Measurements from ENCODE around the gene YY1.
"Not testable (repeated sequence)": the region's sequence is repeated elsewhere in the genome, so short reads cannot be mapped to it uniquely, and the experiment has no call there.

YY1 gene

DNA sequence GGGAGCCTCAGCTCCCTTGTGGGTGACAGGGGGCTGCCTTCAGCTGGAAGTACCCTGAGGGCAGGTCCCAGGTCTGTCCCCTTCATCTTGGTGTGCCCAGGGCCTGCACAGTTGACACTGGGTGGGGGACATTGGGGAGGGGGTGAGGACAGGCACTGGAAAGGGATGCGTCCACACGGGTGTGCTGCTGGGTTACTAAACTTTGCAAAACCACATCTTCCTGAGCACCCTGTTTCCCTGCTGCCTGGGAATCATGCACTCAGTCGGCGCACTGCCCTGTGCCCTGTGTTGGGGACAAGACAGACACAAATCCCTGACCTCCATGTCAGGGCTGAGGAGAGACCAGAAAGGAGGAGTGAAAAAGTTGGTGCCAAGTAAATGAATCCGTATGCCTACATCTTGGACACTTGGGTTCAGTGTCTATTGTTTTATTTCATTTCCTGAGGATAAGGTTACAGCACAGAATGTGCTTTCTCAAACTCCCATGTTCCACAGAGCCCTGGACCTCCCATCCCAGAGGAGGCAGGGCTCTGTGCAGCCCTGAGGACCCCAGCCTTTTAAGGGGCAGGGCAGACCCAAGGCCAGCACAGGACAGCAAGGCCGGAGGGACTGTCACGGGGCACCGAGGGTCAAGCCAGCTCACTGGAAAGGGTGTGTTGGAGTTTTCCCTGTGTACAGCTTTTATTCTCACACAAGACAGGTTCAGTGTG, 70.2 kb downstream of the YY1 start:
- DNase-seq, result no peak
- TF ChIP-seq POLR2A (IDR thresholded peaks at IDR 0.05; ENCODE audit: low read length) (no peak), GATA1 (IDR thresholded peaks at IDR 0.05; ENCODE audit: low read depth, low read length) (no peak)

DNA sequence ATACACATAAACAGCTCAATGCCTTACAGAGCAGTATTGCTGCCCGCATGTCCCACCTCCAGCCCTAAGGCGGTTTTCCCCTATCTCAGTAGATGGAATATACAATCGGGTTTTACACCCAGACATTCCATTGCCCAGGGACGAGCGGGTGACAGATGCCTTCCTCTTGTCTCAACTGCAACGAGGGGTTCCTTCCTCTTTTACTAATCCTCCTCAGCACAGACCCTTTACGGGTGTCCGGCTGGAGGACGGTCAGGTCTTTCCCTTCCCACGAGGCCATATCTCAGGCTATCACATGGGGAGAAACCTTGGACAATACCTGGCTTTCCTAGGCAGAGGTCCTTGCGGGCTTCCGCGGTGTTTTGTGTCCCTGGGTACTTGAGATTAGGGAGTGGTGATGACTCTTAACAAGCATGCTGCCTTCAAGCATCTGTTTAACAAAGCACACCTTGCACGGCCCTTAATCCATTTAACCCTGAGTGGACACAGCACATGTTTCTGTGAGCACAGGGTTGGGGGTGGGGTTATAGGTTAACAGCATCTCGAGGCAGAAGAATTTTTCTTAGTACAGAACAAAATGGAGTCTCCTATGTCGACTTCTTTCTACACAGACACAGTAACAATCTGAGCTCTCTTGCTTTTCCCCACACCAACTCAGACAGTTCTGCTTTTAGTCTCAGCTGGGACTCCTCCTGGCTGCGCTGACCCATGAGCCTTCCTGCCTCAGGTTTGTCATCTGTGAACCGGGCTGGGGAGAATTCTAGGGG, 73.3 kb downstream of the YY1 start:
- DNase-seq, result not testable (repeated sequence)

DNA sequence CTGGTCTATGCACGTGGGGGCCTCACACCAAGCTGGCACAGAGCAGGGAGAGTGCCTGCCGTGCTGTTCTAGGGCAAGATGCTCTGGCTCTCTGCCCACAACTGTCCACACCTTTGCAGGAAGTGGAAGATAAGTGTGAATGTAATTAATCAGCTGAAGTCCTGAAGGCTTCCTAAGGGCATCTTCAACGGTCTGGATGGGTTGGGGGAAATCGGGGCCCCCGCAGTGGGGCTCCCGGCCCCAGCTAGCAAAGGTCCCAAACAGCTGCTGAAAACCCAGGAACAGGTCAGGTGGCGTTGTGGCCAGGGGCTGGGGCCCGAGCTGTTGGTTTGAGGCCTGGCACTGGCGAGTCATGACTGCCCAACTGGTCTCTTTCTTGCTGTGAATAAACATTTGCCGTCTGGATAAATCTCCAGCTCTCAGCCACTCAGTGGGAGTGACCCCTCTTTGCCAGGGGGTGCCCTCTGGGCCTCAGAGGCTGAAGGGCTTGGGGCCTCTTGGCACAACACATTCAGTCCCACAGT, 74.0 kb downstream of the YY1 start:
- DNase-seq, result no peak
- no peak for TF ChIP-seq POLR2A (IDR thresholded peaks at IDR 0.05; ENCODE audit: low read length)
- TF ChIP-seq GATA1 (IDR thresholded peaks at IDR 0.05; ENCODE audit: low read depth, low read length), result no peak

DNA sequence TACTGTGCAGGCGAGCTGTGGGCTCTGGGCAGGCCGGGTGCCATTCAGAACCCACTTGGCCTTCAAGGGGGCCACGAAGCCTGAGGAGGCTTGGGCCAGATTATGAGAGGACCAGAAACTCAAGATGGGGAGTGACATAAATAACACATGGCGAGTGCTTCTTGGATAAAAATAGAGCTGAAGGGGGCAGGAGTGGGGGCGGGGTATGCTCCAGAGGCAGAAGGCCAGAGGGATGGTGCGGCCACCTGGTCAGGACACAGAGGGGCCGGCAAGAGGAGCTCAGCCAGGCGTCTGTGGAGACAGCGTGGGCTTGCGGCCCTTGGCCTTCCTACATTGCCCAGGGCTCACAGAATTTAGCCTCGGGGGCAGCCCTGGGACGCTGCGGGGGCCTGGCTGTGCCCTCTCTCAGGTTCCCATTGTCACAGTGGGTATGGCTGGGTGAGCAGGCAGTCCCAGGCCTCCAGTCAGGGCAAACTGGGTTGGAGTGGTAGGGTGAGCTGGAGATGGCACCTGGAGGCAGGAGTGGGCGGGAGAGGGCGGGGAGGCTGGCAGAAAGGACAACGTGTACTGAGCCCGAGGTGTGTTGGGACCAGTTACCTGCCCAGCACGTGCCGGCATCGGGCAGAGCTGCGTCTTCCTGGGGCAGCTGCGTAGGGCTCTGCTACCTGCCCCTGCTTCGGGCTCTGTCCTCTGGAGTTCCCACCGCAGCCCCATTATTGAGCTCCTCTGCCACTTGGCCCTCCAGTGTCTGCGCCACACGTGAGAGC, 74.7 kb downstream of the YY1 start:
- no peak for TF ChIP-seq POLR2A (IDR thresholded peaks at IDR 0.05; ENCODE audit: low read length)
- TF ChIP-seq GATA1 (IDR thresholded peaks at IDR 0.05; ENCODE audit: low read depth, low read length), result no peak

DNA sequence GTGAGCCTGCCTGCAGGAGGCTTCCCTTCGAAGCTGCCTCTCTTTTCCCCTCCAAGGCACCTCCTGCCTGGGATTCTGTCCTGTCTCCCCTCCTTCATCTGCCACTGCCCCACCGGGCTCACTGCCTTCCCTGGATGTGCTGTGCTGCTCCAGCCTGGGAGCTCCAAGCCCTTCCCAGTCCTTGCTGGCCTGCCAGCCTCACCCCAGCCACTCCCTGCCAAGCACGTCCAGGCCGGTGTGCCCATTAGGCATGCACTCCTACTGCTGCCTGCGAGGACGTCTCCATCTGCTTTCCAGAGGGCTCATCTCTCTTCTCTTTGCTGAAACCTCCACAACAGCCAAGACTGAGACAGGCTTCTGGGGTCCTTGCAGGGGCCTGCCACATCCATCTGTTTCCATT, 75.8 kb downstream of the YY1 start:
- DNase-seq, result no peak
- TF ChIP-seq POLR2A (IDR thresholded peaks at IDR 0.05; ENCODE audit: low read length), result no peak
- TF ChIP-seq GATA1 (IDR thresholded peaks at IDR 0.05; ENCODE audit: low read depth, low read length), result no peak

More for the DNA sequence above, 74.7 kb downstream of the YY1 start:
- no peak for DNase-seq

DNA sequence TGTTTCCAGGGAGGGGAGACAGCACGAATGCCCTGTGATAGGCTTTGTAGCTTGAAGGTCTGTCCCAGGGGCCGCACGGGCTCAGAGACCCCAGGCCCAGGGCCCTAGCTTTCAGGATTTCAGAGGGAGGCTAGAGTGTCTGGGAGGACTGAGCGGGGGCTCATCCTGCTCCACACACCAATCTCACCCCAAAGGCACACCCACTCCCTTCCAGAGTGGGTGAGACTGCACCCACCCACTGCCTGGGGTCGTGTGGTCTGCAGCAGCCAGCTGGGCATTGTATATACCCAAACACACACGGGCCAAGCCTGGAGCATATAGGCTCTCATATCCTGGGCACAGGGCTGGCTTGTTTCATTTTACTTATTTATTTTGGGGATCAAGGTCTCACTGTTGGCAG, 78.4 kb downstream of the YY1 start:
- no peak for TF ChIP-seq POLR2A (IDR thresholded peaks at IDR 0.05; ENCODE audit: low read length)
- no peak for TF ChIP-seq GATA1 (IDR thresholded peaks at IDR 0.05; ENCODE audit: low read depth, low read length)
- DNase-seq, result no peak

DNA sequence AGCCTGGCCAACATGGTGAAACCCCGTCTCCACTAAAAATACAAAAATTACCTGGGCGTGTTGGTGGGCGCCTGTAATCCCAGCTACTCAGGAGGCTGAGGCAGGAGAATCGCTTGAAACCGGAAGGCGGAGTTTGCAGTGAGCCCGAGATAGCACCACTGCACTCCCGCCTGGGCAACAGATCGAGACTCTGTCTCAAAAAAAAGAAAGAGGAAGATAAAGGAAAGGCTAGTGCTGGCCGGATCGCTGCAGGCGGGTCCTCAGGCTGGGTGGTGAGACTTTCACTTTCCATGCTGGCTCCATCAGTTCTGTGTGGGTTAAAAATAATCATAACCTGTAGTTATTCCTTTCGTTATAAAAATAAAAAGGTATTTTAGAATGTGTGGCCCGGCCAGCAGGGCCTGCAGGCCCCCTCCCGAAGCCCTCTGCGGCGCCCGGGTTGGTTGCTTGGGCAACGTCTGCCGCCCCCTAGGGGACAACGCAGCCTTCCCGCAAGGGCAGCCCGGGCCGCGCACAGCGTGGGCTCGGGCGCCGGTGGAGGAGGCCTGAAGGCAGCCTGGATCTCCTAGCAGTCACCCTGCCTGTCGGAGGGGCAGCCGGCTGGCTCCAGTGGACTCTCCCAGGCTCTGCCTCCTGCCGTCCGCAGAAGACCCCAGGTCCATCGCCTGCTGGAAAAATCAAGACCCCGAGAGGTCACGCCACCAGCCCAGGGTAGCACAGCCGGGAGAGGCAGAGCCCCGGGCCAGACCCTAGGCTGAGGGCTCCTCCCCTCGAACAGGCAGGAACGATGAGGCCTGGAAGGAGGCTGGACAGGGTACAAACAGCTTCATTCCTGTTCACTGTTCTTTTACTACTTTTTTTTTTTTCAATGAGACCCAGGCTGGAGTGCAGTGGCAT, 79.2 kb downstream of the YY1 start:
- TF ChIP-seq GATA1 (IDR thresholded peaks at IDR 0.05; ENCODE audit: low read depth, low read length), result no peak
- no peak for TF ChIP-seq POLR2A (IDR thresholded peaks at IDR 0.05; ENCODE audit: low read length)
- peak; percentile 68 to 72 for DNase-seq

DNA sequence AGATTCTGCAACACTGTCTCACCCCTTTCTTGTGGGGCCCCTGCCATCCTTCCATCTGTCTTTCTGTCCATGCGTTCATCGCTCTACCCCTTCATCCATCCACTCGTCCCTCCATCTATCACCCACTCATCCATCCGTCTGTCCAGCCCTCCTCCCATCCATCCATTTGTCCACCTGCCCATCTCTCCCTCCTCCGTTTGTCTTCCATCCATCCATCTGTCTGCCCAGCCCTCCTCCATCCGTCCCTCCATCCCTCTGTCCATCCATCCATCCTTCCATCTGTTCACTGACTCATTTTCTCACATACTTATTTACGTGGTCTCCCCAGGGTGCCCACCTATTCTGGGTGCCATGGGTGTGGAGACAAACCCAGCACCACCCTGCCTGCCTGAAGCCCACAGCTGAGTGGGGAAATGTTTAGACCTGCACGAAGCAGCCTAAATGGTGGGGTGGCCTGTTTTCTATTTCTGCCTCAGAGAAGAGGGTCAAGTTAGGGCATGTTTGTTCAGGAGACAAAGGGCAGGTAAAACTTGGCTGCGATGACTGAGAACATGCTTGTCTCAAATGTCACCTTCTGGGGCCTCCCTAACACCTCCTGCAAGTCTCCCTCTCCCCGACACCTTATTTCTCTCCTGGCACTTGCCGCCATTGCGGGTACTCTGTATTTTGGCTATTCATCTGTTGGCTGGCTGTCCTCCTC, 81.4 kb downstream of the YY1 start:
- no peak for TF ChIP-seq GATA1 (IDR thresholded peaks at IDR 0.05; ENCODE audit: low read depth, low read length)
- no peak for TF ChIP-seq POLR2A (IDR thresholded peaks at IDR 0.05; ENCODE audit: low read length)

DNA sequence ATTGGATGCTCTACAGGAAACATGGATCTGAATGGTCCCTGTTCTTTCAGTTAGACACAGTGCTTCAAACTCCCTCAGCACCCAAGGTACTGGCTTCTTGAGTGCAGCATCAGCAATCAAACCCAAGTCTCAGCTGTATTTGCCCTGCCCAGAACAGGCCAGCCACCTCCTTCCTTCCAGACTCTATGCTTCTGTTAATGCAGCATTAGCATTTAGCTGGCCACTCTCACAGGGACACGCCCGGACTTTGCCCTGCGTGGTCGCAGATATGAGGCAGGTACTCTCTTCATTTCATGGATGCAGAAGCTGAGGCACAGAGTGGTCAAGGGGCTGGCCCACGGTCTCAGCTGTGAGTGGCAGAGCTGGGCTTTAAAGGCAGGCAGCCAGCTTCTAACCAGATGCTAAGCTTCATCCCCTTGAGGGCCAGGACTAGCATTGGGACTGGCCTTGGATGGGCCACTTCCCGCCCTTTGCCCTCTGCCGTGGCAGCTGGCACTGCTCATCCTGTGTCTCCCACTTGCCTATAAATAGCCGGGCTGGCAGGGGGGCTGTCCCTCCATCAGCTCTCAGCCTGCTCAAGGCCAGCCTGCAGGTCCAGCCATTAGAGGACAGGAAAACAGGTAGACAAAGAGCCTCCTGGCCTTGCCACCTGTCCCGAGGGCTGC, 82.7 kb downstream of the YY1 start:
- no peak for DNase-seq
- TF ChIP-seq POLR2A (IDR thresholded peaks at IDR 0.05; ENCODE audit: low read length) (no peak), GATA1 (IDR thresholded peaks at IDR 0.05; ENCODE audit: low read depth, low read length) (no peak)

More for the DNA sequence above, 81.4 kb downstream of the YY1 start:
- no peak for DNase-seq

DNA sequence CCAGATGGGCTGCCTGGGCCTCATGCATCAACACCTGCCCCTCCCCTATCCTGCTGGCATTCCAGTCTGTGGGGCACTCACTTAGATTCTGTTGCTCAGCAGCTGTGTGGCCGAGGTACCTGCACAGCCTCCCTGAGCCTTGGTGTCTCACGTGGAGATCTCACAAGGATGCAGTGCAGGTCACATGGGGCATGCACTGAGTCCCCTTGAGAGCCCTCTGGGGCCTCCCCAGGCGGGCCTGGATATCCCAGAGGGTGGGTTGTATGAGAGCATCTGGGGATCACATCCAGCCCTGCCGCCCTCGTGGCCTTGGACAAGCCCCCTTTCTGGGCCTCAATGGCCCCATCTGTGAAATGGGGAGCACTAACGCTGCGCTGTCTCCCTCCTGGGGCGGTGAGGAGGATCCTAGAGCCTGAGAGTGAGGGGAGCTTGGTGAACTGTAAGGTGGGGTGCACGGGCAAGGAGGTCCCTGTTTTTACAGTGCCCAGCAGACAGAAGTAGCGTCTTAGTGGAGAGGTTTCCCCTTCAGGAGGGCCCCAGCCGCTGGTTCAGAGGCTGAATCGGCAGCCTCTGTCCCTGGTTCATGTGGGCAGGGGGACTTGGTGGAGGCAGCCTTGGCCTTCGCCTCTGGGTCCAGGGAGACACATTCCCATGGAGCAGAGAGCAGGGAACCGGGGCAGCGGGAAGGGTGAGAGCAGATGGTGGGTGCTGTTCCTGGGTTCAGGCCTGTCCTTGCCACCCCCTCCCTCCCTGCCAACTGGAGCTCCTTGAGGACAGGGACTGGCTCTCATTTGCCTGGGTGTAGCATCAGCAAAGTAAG, 83.4 kb downstream of the YY1 start:
- DNase-seq, result no peak
- TF ChIP-seq GATA1 (IDR thresholded peaks at IDR 0.05; ENCODE audit: low read depth, low read length), result no peak
- TF ChIP-seq POLR2A (IDR thresholded peaks at IDR 0.05; ENCODE audit: low read length), result no peak

DNA sequence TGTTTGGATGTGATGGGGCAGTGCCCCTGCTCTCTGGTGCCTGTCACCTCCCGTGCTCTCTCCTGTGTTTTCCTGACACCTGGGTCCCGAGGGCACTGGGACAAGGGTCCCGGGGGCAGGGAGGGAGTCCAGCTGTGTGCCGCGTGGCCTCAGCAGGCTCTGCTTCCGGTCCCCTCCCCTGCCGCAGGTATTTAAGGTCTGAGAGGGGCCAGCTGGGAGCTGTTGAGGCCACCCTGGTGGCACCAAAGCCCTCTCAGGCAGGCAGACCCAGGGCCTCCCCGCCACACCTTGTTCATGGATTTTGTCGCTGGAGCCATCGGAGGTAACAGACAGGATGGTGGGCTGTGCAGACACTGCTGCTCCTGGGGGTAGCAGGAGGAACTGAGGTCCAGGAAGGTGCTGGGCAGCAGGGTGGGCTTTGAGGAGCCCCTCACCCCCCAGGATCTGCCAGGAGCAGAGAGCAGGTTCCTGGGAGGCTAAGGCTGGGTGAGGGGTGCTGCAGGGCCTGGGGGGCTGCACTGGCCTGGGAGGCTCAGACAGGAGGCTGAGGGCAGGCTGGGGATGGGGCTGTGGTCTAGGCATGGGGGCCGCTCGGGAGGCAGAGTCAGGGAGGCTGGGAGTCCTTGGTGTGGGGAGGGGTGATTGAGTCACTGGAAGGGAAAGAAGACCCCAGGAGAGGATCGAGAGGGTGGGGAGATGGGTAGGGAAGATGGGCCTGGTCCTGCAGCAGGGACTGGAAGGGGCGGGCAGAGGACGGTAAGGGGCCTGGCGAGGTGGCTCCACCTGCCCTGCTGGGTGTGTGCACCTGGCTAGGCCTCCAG, 84.4 kb downstream of the YY1 start, which contains the start of gene SLC25A47:
SLC25A47 (plus strand) TSS at position 219 of the 821 bp plus-strand sequence; CDS start at position 295, 76 bp downstream.
- no peak for DNase-seq
- no peak for TF ChIP-seq POLR2A (IDR thresholded peaks at IDR 0.05; ENCODE audit: low read length)
- TF ChIP-seq GATA1 (IDR thresholded peaks at IDR 0.05; ENCODE audit: low read depth, low read length), result no peak
